Bronchial epithelial cell (primary cell): ENCODE measurements around the gene RHOT2. TPM values are rescaled to one million over a fixed set of nuclear protein-coding genes. Genes with fewer than 3 reads are reported as not detected.

Experiments used
- DNase-seq: peaks from one replicate; pipeline ENCODE4 v3.0.0-alpha.2; 2010; ENCODE audit warnings: low read depth
- FAIRE-seq: peaks from 2 replicates; lab custom pipeline; 2011; peaks lifted over from hg19 to GRCh38; lab: Jason Lieb, UNC
- H3K27me3 ChIP-seq: 2 replicates; pipeline ENCODE4 v1.5.1; 2011; ENCODE audit warnings: low read length; ENCODE audit not compliant: control insufficient read depth, insufficient read depth
- H3K36me3 ChIP-seq: 2 replicates; pipeline ENCODE4 v1.5.1; 2011; ENCODE audit warnings: low read length; ENCODE audit not compliant: control insufficient read depth, insufficient read depth
- H3K4me3 ChIP-seq: 2 replicates; pipeline ENCODE4 v1.5.1; 2011; ENCODE audit warnings: mild to moderate bottlenecking, low read depth, low read length, control low read depth
- CTCF ChIP-seq: IDR thresholded peaks from 2 replicates; pipeline ENCODE4 v1.5.1; 2011; ENCODE audit warnings: mild to moderate bottlenecking, moderate library complexity, low read length, control low read depth, inconsistent platforms; ENCODE audit not compliant: insufficient read depth, severe bottlenecking
- total RNA-seq: library from RNA; depleted of rRNA; stranded (reverse); fragments of >200 nt; gene quantifications from 2 replicates; pipeline ENCODE4 v1.2.1, GENCODE V29; 2014

RHOT2 gene
- total RNA-seq, 1 donor from 2014 or later: 44.5 TPM

GRCh38 chr16:662095-662494, 5.8 kb upstream of the RHOT2 start:
- H3K36me3 ChIP-seq: peaks cover 7% of the 10 kb centered on the region
- DNase-seq: no peak
- H3K27me3 ChIP-seq: no peaks in the 10 kb centered on the region
- no peak overlapping the region for H3K4me3 ChIP-seq
- no peak for TF ChIP-seq CTCF
- no peak for FAIRE-seq

GRCh38 chr16:662597-662996, 5.3 kb upstream of the RHOT2 start:
- Histone ChIP-seq H3K4me3 (no peak overlapping the region), H3K27me3 (no peaks in the 10 kb centered on the region), H3K36me3 (peaks cover 7% of the 10 kb centered on the region)
- TF ChIP-seq CTCF: no peak
- FAIRE-seq: no peak
- no peak for DNase-seq

GRCh38 chr16:666572-666971, 1.4 kb upstream of the RHOT2 start:
- H3K36me3 ChIP-seq: peaks cover 17% of the 10 kb centered on the region
- no peak overlapping the region for H3K4me3 ChIP-seq
- no peaks in the 10 kb centered on the region for H3K27me3 ChIP-seq
- no peak for FAIRE-seq
- no peak for TF ChIP-seq CTCF
- DNase-seq: no peak

- TF ChIP-seq CTCF: no peak
- no peaks in the 10 kb centered on the region for H3K27me3 ChIP-seq
- H3K4me3 ChIP-seq: no peak overlapping the region
- DNase-seq (no peak), FAIRE-seq (no peak)
- peaks cover 21% of the 10 kb centered on the region for H3K36me3 ChIP-seq
Measured at GRCh38 chr16:667113-667779, 686 bp upstream of the RHOT2 start.

- no peak for TF ChIP-seq CTCF
- H3K4me3 ChIP-seq: peak overlapping the region; percentile 98
- no peaks in the 10 kb centered on the region for H3K27me3 ChIP-seq
- H3K36me3 ChIP-seq: peaks cover 26% of the 10 kb centered on the region
- FAIRE-seq: no peak
- no peak for DNase-seq
Measured at GRCh38 chr16:668519-669171, 713 bp downstream of the RHOT2 start.

GRCh38 chr16:669666-670065, 1.7 kb downstream of the RHOT2 start:
- no peak overlapping the region for H3K4me3 ChIP-seq
- no peak for TF ChIP-seq CTCF
- H3K27me3 ChIP-seq: no peaks in the 10 kb centered on the region
- H3K36me3 ChIP-seq: peaks cover 31% of the 10 kb centered on the region
- no peak for FAIRE-seq
- no peak for DNase-seq
